GM11168 (cell line): ENCODE data around the gene FAF2.
"Not testable (repeated sequence)": the region's sequence is repeated elsewhere in the genome, so short reads cannot be mapped to it uniquely, and the experiment has no call there.

Experiments
- in situ Hi-C: fragments of 300-500 bp; cut with MboI; formaldehyde crosslinking; loops from one replicate; pipeline ENCODE4 v1.12.0; 2022; ENCODE audit warnings: low sequenced_read_pairs; ENCODE audit not compliant: unreplicated experiment

FAF2 gene

DNA sequence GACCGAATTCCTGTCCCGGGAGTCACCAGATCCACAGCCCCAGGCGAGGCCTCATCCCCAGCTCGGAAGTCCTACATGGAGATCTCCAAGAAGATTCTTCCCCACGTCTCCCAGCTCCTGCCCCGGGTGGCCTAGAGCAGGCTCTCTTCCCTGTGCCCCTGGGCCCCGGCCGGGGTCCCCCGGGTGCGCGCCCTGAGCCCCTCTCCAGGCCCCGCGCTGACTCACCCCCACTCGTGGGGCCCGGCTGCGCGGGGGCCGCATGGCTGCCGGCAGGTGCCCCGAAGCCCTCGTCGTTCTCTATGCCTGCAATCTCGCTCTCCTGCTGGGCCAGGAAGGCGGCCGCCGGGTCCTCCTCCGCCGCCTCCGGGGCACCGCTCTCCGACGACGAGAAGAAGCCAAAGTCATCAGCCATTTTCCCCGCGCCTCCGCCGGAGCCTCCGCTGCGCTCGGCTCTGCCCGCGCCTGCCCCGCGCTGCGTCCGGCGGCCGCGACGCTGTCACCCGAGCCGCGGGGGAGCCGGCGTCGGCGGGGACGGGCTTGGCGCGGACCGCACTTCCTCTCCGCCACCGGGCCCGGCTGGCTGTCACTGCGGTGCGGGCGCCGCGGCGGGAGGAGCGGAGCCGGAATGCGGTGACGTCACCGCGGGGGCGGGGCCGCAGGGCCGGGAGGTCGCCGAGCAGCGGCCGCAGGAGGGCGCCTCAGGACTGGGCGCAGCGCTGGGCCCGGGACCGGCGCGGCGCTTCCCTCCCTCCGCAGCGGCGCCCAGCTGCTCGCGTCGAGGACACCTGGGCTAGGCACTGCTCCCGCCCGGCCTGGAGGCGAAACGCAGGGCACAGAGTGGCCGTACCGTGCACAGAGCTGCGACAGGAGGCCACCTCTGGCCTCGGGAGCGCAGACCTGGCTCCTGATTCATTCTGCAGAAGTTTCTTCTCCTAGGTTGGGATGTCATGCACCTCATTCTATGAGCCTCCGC is 31.9 kb upstream of the FAF2 start, which contains the start of gene CLTB:
TSS of gene CLTB (minus strand) at position 588 of the 973 bp plus-strand sequence. CDS start at position 412, 176 bp downstream.
- in situ Hi-C loops: no loop called here

DNA sequence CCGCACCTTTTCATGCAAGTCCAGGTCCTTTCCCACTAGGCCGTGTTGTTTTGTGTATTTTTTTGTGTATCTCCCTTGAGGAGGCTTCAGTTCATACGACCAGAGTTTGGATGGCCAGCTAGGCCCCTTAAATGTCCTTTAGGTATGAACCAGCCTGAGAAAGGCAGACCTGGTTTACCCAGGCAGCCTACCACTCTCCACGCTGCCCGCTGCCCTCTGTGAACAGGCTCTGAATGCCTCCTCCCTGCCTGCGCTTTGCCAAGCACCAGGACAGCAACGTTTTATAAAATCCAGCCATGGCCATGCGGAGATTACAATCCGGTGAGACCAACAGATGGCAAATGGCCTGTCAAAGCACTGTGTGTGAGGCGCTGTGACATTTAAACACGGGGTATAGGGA is 31.2 kb upstream of the FAF2 start:
- in situ Hi-C loops: no loop called here

GRCh38 chr5:176418251-176418650 is 29.9 kb upstream of the FAF2 start:
- in situ Hi-C loops: no loop called here

DNA sequence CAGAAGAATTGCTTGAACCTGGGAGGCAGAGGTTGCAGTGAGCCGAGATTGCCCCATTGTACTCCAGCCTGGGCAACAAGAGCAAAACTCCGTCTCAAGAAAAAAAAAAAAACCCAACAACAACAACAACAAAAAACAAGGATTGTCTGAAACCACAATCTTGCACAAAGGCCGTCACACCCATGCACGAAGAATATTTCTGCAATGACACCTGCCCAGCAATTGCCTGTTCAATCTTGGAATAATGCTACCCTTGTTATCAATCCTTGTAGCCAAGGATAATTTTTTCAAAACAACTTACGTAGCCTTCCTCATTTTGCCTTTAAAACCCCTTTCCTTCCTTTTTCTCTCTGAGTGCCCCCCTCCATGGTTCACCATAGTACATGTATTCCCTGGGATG is 28.1 kb upstream of the FAF2 start:
- in situ Hi-C loops: no loop called here

DNA sequence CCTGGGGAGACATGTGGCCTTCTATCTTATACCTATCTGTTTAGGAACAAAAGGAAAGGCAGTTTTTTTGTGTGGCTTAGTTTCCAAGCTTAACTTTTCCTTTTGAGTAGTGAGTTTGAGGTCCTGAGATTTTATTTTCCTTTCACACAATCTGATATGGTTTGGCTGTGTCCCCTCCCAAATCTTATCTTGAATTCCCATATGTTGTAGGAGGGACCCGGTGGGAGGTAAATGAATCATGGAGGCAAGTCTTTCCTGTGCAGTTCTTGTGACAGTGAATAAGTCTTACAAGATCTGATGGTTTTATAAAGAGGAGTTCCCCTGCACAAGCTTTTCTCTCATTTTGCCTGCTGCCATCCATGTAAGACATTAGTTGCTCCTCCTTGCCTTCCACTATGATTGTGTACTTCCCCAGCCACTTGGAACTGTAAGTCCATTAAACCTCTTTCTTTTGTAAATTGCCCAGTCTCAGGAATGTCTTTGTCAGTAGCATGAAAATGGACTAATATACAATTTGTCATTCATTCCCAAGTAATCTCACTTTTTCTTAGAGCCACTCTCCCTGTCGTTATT is 27.1 kb upstream of the FAF2 start:
- in situ Hi-C loops: no loop called here

DNA sequence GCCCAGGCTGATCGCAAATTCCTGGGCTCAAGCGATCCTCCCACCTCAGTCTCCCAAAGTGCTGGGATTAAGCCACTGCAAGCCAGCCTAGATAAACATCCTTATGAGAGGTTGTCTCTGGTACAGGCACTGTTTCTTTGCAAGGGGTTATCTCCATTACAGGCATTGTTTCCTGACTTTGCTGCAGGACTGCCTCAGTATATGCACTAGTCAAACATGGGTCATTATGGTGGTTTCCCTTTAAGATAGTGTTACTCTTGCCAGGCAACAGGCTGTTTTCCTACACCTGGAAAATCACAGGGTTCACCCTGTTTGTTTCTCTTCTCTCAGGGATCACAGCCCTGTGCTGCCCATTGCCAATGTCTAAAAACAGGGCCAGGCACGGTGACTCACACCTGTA is 24.0 kb upstream of the FAF2 start:
- in situ Hi-C loops: no loop called here

DNA sequence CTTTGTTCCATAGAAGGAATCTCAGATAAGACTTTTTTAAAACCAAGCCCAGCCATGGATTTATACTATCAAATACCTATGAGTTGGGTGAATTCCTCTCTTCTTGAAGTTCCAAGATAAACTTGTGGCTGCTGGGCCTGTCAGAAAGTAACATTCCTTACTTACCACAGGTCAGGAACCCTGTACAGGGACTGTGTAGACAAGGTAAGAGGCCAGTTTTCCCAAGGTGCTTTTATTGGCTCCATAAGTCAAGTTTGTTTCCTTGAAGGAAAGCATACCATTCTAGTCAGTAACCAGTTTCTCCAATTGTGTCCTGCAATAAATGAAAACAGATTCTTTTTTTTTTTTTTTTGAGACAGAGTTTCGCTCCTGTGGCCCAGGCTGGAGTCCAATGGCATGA is 23.0 kb upstream of the FAF2 start:
- in situ Hi-C loops: no loop called here

DNA sequence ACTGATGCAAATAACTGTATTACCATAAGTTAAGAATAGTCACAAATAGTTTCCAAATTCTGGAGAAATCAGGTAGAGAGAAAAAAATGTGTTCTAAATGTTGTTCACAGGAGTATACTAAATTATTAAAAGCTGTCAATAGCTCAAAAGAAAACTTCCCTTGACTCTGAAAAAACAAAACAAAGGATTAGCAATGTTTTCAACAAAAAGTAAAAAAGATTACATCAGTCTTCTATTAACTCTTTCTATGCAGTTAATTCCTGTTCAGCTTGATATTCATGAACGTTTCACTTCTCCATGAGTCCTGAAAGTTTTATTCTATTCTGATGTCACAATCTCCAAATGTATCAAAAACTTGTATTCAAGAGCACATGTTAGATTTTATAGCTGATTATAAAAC is 22.4 kb upstream of the FAF2 start:
- in situ Hi-C loops: no loop called here

DNA sequence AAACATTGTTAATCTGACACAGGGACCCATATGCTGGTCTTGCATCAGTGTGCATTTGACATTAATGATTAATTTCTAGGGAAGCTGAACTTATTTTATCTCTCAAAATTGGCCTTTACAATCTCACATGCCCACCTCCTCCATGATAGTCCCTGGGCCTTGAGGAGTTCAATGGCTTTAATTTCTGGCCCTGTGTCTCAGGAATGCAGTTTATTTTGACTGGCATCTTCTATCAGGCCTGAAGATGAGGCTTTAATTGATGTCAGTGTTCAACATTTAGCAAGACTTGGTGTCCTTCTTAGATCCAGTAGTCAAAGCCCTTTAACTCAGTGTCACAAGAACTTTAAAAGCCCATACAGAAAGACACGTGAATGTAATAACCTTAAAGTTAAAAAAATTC is 21.3 kb upstream of the FAF2 start:
- in situ Hi-C loops: no loop called here

- in situ Hi-C loops: no loop called here
Measured at GRCh38 chr5:176427971-176428370, 20.2 kb upstream of the FAF2 start.

- in situ Hi-C loops: no loop called here
Measured at GRCh38 chr5:176429972-176430371, 18.2 kb upstream of the FAF2 start.

GRCh38 chr5:176432707-176433106 is 15.5 kb upstream of the FAF2 start:
- in situ Hi-C loops: no loop called here

- in situ Hi-C loops: no loop called here
Measured at GRCh38 chr5:176436656-176437055, 11.5 kb upstream of the FAF2 start.

DNA sequence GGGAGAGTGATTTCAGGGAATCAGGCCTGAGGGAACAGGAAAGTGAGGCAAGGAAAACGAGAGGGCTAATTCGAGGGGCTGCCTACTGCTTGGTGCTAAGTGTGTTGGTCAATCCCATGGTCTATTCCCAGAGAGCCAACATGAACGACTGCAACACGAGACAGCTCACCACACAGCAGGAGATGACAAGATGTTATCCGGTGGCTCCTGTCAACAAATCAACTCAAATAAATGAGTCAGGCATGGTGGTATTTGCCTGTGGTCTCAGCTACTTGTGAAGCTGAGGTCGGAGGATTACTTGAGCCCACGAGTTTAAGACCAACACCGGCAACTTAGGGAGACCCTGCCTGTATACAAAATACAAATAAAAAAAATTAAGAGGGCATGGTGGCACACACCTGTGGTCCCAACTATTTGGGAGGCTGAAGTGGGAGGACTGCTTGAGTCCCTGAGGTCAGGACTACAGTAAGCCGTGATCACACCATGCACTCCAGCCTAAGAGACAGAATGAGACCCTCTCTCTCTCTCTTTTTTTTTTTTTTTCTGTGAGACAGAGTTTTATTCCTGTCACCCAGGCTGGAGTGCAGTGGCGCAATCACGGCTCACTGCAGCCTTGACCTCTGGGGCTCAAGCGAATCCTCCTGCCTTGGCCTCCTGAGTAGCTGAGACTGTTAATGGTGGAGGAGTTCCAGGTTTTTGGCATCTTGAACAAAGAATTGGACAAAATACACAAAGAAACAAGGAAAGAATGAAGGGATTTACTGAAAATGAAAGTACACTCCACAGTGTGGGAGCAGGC is 9.0 kb upstream of the FAF2 start:
- in situ Hi-C loops: no loop called here

GRCh38 chr5:176440927-176441706 is 7.1 kb upstream of the FAF2 start:
- in situ Hi-C loops: no loop called here

- in situ Hi-C loops: no loop called here
Measured at GRCh38 chr5:176441921-176442323, 6.3 kb upstream of the FAF2 start.

DNA sequence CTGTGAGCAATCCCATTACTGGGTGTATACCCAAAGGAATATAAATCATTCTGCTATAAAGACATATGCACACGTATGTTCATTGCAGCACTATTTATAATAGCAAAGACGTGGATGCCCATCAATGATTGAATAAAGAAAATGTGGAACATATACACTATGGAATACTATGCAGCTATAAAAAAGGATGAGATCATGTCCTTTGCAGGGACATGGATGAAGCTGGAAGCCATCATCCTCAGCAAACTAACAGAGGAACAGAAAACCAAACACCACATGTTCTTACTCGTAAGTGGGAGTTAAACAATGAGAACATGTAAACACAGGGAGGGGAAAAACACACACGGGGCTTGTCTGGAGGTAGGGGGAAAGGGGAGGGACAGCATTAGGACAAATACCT is 5.3 kb upstream of the FAF2 start:
- in situ Hi-C loops: not testable (repeated sequence)

DNA sequence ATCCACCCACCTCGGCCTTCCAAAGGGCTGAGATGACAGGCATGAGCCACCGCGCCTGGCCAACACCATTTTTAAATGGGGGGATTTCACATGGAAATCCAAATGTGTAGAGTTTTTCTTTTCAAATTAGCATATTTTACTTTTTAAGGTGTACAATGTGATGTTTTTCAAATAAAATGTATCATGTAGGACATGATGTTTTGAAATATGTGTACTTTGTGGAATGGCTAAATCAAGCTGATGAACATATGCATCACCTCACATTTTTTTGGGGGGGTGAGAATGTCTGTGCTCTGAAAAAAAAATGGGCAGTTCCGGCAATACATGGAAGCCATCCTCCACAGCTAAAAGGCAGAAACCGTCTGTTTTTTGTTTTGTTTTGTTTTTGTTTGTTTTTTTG is 3.4 kb upstream of the FAF2 start:
- in situ Hi-C loops: no loop called here

DNA sequence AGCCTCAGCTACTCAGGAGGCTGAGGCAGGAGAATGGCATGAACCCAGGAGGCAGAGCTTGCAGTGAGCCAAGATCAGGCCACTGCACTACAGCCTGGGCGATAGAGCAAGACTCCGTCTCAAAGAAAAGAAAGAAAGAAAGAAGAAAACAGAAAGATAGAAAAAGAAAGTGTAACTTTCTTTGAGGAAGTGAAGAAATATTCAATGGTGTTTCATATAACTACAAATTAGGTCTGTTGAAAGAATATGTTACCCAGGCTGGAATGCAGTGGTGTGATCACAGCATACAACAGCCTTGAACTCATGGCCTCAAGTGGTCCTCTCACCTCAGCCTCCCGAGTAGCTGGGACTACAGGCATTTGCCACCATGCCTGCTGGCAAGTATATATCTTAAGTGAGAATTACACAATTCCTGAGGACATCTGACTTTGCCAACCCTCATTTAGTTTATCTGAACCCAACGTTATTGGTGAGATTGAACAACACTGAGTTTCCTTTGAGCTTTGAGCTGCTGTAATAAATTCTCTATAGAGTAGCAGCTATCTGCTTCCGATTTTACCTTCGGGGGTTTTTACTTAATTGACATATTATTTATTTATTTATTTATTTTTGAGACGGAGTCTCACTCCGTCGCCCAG is 2.0 kb upstream of the FAF2 start:
- in situ Hi-C loops: no loop called here
